Keratinocyte (primary cell): ENCODE data around the gene RAP1GAP. TPM values are rescaled to one million over a fixed set of nuclear protein-coding genes. Genes with fewer than 3 reads are reported as not detected.

ENCODE experiments used
- DNase-seq: peaks from one replicate; pipeline ENCODE4 v3.0.0-alpha.2; 2011; ENCODE audit warnings: low read depth, missing footprints, low spot score
- FAIRE-seq: peaks from 2 replicates; lab custom pipeline; 2011; peaks lifted over from hg19 to GRCh38; lab: Jason Lieb, UNC
- H2AFZ ChIP-seq: 2 replicates; pipeline ENCODE4 v1.6.0; 2012; ENCODE audit warnings: low read length, control low read depth, inconsistent platforms; ENCODE audit not compliant: control insufficient read depth
- H3K27ac ChIP-seq: 2 replicates; pipeline ENCODE4 v1.5.1; 2011; ENCODE audit warnings: low read length; ENCODE audit not compliant: control insufficient read depth, insufficient read depth
- H3K27me3 ChIP-seq: 3 replicates; pipeline ENCODE4 v1.6.0; 2011; ENCODE audit warnings: low read length; ENCODE audit not compliant: control insufficient read depth, insufficient read depth; ENCODE audit errors: extremely low read depth
- H3K36me3 ChIP-seq, 2 experiments: 2 replicates in 1 of 2; 3 replicates in 1 of 2; pipeline ENCODE4 v1.5.1; 2011; ENCODE audit warnings: low read length in 2 of 2, mild to moderate bottlenecking in 1 of 2; ENCODE audit not compliant: control insufficient read depth in 2 of 2, insufficient read depth in 2 of 2; ENCODE audit errors: extremely low read depth in 1 of 2
- H3K4me1 ChIP-seq: 3 replicates; pipeline ENCODE4 v1.5.1; 2011; ENCODE audit warnings: low read length; ENCODE audit not compliant: control insufficient read depth, insufficient read depth; ENCODE audit errors: extremely low read depth
- H3K4me2 ChIP-seq: 3 replicates; pipeline ENCODE4 v1.6.0; 2011; ENCODE audit warnings: low read depth, low read length; ENCODE audit not compliant: control insufficient read depth, insufficient read depth; ENCODE audit errors: extremely low read depth
- H3K4me3 ChIP-seq, 3 experiments: fragments of 200-600 bp in 1 of 3; sonication (generic) in 1 of 3; 2 replicates in 2 of 3; 3 replicates in 1 of 3; pipeline ENCODE4 v1.5.1; 2011 to 2016; ENCODE audit warnings: low read length in 3 of 3, mild to moderate bottlenecking in 3 of 3, control low read depth in 2 of 3, inconsistent platforms in 1 of 3, low read depth in 1 of 3, mixed read lengths in 1 of 3, mixed run types in 1 of 3, moderate library complexity in 1 of 3; ENCODE audit not compliant: control insufficient read depth in 2 of 3, insufficient read depth in 2 of 3; ENCODE audit errors: extremely low read depth in 1 of 3
- H3K79me2 ChIP-seq: 2 replicates; pipeline ENCODE4 v1.6.0; 2012; ENCODE audit warnings: low read length; ENCODE audit not compliant: control insufficient read depth, insufficient read depth
- H3K9ac ChIP-seq: 3 replicates; pipeline ENCODE4 v1.6.0; 2011; ENCODE audit warnings: low read length; ENCODE audit not compliant: control insufficient read depth, insufficient read depth; ENCODE audit errors: extremely low read depth
- H3K9me1 ChIP-seq: 3 replicates; pipeline ENCODE4 v1.6.0; 2011; ENCODE audit warnings: low read length; ENCODE audit not compliant: control insufficient read depth, insufficient read depth; ENCODE audit errors: extremely low read depth
- H3K9me3 ChIP-seq: 2 replicates; pipeline ENCODE4 v1.5.1; 2012; ENCODE audit warnings: low read depth, low read length; ENCODE audit not compliant: control insufficient read depth
- H4K20me1 ChIP-seq: 3 replicates; pipeline ENCODE4 v1.6.0; 2011; ENCODE audit warnings: low read length; ENCODE audit not compliant: control insufficient read depth, insufficient read depth; ENCODE audit errors: extremely low read depth
- CTCF ChIP-seq, 3 experiments: IDR thresholded peaks in 1 of 3; conservative IDR thresholded peaks in 1 of 3; optimal IDR thresholded peaks in 1 of 3; 2 replicates in 2 of 3; 3 replicates in 1 of 3; pipeline versions ENCODE3 to v1.5.1; 2011; ENCODE audit warnings: low read length in 3 of 3, mild to moderate bottlenecking in 3 of 3, moderate library complexity in 2 of 3, control low read depth in 1 of 3, inconsistent platforms in 1 of 3; ENCODE audit not compliant: insufficient read depth in 2 of 3; ENCODE audit errors: extremely low read depth in 1 of 3
- EZH2 ChIP-seq: IDR thresholded peaks from one replicate; pipeline ENCODE4 v1.6.1; 2012; ENCODE audit warnings: inconsistent platforms, mild to moderate bottlenecking, low read length, moderate library complexity
- dilution Hi-C: fragments of 300-500 bp; cut with MboI; formaldehyde crosslinking; loops from one replicate; pipeline ENCODE4 v1.7.0; 2020; ENCODE audit warnings: low sequenced_read_pairs; ENCODE audit not compliant: extremely low pct_ligation_motif_present
- polyA plus RNA-seq, 5 experiments: library from polyadenylated mRNA; depleted of rRNA in 3 of 5; stranded (reverse) in 3 of 5; stranded (forward) in 1 of 5; unstranded in 1 of 5; fragments of >200 nt; gene quantifications; 1 replicate in 1 of 5; 2 replicates in 3 of 5; 3 replicates in 1 of 5; pipeline versions ENCODE4 v1.2.1 to v1.2.3, GENCODE V29; 2011 to 2012; ENCODE audit warnings: missing spikeins in 2 of 5, low read depth in 1 of 5, low replicate concordance in 1 of 5

RAP1GAP gene
- polyA plus RNA-seq, 1 donor (not counting 4 experiments of a cell fraction or from before 2014, with no cell fraction given), result 1.1 TPM

- dilution Hi-C loops, result no loop called here
- H3K4me3 ChIP-seq, result no peak overlapping the region
- H2AFZ ChIP-seq, result no peak overlapping the region
- H3K27ac ChIP-seq, result no peak overlapping the region
- H3K9me3 ChIP-seq, result no peaks in the 10 kb centered on the region
- no peak overlapping the region for H3K4me2 ChIP-seq
- no peak overlapping the region for H3K9ac ChIP-seq
- TF ChIP-seq CTCF (optimal IDR thresholded peaks at IDR 0.05 in 1 of 3, IDR thresholded peaks at IDR 0.05 in 1 of 3, conservative IDR thresholded peaks at IDR 0.05 in 1 of 3; ENCODE audit: extremely low read depth in 1 of 3, insufficient read depth in 2 of 3, low read length in 3 of 3) (no peak), EZH2 (no peak)
- peaks cover 8% of the 10 kb centered on the region for H3K4me1 ChIP-seq
- no peaks in the 10 kb centered on the region for H3K9me1 ChIP-seq
- H3K27me3 ChIP-seq, result peaks cover 24% of the 10 kb centered on the region
- no peaks in the 10 kb centered on the region for H3K79me2 ChIP-seq
- no peaks in the 10 kb centered on the region for H3K36me3 ChIP-seq
- no peak for DNase-seq
- no peaks in the 10 kb centered on the region for H4K20me1 ChIP-seq
- FAIRE-seq, result no peak
Observed at GRCh38 chr1:21654209-21654608, 14.9 kb downstream of the RAP1GAP start.

GRCh38 chr1:21653744-21654100, 15.4 kb downstream of the RAP1GAP start:
- TF ChIP-seq CTCF (optimal IDR thresholded peaks at IDR 0.05 in 1 of 3, IDR thresholded peaks at IDR 0.05 in 1 of 3, conservative IDR thresholded peaks at IDR 0.05 in 1 of 3; ENCODE audit: extremely low read depth in 1 of 3, insufficient read depth in 2 of 3, low read length in 3 of 3) (no peak), EZH2 (no peak)
- H3K27me3 ChIP-seq, result peaks cover 24% of the 10 kb centered on the region
- no peak overlapping the region for H3K4me2 ChIP-seq
- no peak overlapping the region for H3K4me3 ChIP-seq
- H3K9ac ChIP-seq, result no peak overlapping the region
- no peaks in the 10 kb centered on the region for H3K9me3 ChIP-seq
- H3K4me1 ChIP-seq, result peaks cover 8% of the 10 kb centered on the region
- no peak overlapping the region for H3K27ac ChIP-seq
- no peaks in the 10 kb centered on the region for H3K36me3 ChIP-seq
- no peak overlapping the region for H2AFZ ChIP-seq
- no peaks in the 10 kb centered on the region for H3K79me2 ChIP-seq
- DNase-seq (no peak), FAIRE-seq (no peak)
- H3K9me1 ChIP-seq, result no peaks in the 10 kb centered on the region
- dilution Hi-C loops, result no loop called here
- H4K20me1 ChIP-seq, result no peaks in the 10 kb centered on the region
